ENCODE data around the gene ZNF280B. TPM values are rescaled to one million over a fixed set of nuclear protein-coding genes. Genes with fewer than 3 reads are reported as not detected.
A peak's percentile ranks its signal among the peaks of the same experiment; 100 is the strongest.
"Not testable (repeated sequence)": the region's sequence is repeated elsewhere in the genome, so short reads cannot be mapped to it uniquely, and the experiment has no call there.

Gene ZNF280B
- polyA plus RNA-seq, 1 donor: 7.6 TPM

GRCh38 chr22:22462813-22463567 is 45.6 kb downstream of the ZNF280B start:
- no peak for DNase-seq

- no peak for DNase-seq
Measured at GRCh38 chr22:22461583-22461982, 47.0 kb downstream of the ZNF280B start.

- DNase-seq: no peak
Measured at GRCh38 chr22:22461111-22461510, 47.4 kb downstream of the ZNF280B start.

GRCh38 chr22:22460635-22461034 is 47.9 kb downstream of the ZNF280B start:
- no peak for DNase-seq

DNA sequence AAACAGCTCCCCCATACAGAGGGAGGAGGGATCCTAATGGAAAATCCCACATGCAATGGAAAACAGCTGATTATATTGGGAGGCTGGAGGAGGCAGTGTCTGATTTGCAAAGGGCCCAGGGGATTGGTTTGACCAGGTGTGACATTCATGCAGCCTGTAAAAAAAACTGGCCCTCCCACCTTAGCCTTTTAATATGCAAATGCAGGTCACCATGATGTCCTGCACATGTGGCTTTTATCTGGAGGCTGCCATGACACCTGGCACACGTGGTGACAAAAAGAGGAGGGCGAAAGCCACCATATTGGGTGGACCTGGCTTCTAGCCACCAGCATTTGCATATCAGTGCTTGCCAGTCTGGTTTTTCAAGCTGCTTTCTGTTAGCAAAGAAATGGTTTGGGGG is 48.5 kb downstream of the ZNF280B start:
- DNase-seq: no peak

GRCh38 chr22:22458896-22459588 is 49.5 kb downstream of the ZNF280B start:
- no peak for DNase-seq

DNA sequence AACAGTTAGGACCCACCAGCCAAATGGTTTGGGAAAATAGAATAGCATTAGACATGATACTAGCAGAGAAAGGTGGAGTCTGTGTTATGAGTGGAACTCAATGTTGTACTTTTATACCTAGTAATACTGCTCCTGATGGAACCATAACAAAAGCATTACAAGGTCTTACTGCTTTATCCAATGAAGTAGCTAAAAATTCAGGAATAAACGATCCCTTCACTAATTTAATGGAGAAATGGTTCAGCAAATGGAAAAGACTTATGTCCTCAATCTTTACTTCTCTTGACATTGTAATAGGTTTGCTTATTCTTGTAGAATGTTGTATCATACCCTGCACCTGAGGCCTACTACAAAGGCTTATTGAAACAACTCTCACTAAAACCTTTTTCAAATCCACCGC is 50.2 kb downstream of the ZNF280B start:
- DNase-seq: no peak

GRCh38 chr22:22454997-22455396 is 53.5 kb downstream of the ZNF280B start:
- DNase-seq: no peak

- DNase-seq: no peak
Measured at GRCh38 chr22:22452996-22453686, 55.4 kb downstream of the ZNF280B start.

GRCh38 chr22:22452211-22452610 is 56.3 kb downstream of the ZNF280B start:
- DNase-seq: no peak

GRCh38 chr22:22450343-22450839 is 58.2 kb downstream of the ZNF280B start:
- DNase-seq: peak; percentile 19

DNA sequence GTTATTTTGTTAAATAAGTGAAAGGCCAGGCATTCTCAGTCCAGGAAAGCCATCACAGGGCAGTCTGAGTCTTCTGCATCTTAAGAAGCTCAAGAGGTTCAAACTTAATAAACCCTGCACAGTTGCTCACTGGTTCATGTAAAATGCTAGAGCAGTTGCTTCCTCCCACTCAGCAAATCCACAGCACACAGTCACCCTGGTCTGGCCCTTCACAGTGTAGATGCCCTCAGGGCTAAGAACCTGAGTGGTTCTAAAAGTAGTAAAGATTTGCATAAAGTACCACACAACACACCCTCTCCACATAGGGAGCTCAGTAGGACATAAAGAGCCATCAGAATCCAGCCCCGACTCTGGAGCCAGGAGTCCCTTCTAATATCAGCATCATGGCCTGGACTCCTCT is 58.7 kb downstream of the ZNF280B start:
- no peak for DNase-seq

GRCh38 chr22:22446517-22446916 is 62.0 kb downstream of the ZNF280B start:
- DNase-seq: peak; percentile 15

GRCh38 chr22:22444007-22444589 is 64.4 kb downstream of the ZNF280B start:
- DNase-seq: not testable (repeated sequence)

GRCh38 chr22:22442928-22443709 is 65.4 kb downstream of the ZNF280B start:
- no peak for DNase-seq

DNA sequence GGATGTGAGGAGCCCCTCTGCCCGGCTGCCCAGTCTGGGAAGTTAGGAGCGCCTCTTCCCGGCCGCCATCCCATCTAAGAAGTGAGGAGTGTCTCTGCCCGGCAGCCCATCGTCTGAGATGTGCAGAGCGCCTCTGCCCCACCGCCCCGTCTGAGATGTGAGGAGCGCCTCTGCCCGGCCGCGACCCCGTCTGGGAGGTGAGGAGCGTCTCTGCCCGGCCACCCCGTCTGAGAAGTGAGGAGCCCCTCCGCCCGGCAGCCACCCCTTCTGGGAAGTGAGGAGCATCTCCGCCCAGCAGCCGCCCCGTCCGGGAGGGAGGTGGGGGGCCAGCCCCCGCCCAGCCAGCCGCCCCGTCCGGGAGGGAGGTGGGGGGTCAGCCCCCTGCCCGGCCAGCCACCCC is 66.9 kb downstream of the ZNF280B start:
- DNase-seq: not testable (repeated sequence)

DNA sequence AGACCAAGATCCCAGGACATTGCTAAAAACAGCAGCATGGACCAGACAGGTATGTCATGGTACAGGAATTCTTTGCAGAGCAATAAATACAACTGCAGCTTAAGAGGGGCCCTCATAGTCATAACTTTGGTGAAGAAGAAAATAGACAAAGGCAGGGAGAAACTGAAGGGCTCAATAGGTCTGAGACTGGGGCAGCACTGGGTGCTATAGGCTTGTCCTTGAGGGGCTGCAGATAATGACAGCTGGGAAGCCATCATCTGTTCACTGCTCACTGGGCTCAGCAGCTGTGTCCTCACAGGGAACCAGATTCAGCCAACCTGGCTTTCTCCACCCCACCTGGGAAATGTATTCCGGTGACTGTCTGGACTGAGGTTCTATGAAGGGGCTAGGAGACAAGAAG is 68.4 kb downstream of the ZNF280B start:
- DNase-seq: no peak

Other genes starting within 250 kb of the ZNF280B start
- gene ZNF280A, start 11.5 kb upstream of the ZNF280B start, polyA plus RNA-seq (ENCODE audit: insufficient read length): 0.26 TPM
- not detected for gene PRAME, start 50.5 kb upstream of the ZNF280B start, polyA plus RNA-seq (ENCODE audit: insufficient read length)
- not detected for gene GGTLC2, start 135.9 kb upstream of the ZNF280B start, polyA plus RNA-seq (ENCODE audit: insufficient read length)